ENCODE results near the gene DNAJB14. TPM values are rescaled to one million over a fixed set of nuclear protein-coding genes. Genes with fewer than 3 reads are reported as not detected.
A peak's percentile ranks its signal among the peaks of the same experiment; 100 is the strongest.

The DNAJB14 gene
- total and polyA plus RNA-seq, 2 of the 13 experiments (the other 11 are each of a cell fraction or from before 2014, with no cell fraction given) = 9.1 to 38.1 TPM

- Histone ChIP-seq H3K36me3 (replicated peaks in 1 of 2; ENCODE audit: control insufficient read depth in 1 of 2, insufficient read depth in 2 of 2, low read length in 2 of 2) (peaks cover 6 to 34% of the 10 kb centered on the region in 2 experiments), H3K9ac (ENCODE audit: insufficient read depth, low read depth, low read length) (no peak overlapping the region), H2AFZ (ENCODE audit: low read length) (no peak overlapping the region), H3K4me2 (ENCODE audit: low read depth, low read length) (no peak overlapping the region), H3K4me1 (ENCODE audit: insufficient read depth, low read length) (no peaks in the 10 kb centered on the region), H4K20me1 (ENCODE audit: insufficient read depth, low read length) (no peaks in the 10 kb centered on the region), H3K27me3 (ENCODE audit: control insufficient read depth in 1 of 2, insufficient read depth in 2 of 2, low read length in 2 of 2) (no peaks in the 10 kb centered on the region), H3K4me3 (replicated peaks in 1 of 3; ENCODE audit: insufficient read depth in 1 of 3, low read depth in 2 of 3, low read length in 3 of 3) (no peak overlapping the region), H3K27ac (ENCODE audit: extremely low read length, insufficient read depth, low read length) (no peak overlapping the region), H3K9me3 (ENCODE audit: low read length) (no peaks in the 10 kb centered on the region), H3K79me2 (ENCODE audit: insufficient read depth, low read length) (peaks cover 8% of the 10 kb centered on the region)
- CTCF ChIA-PET (ENCODE audit: low intra/inter-chr PET ratio, low total read pairs) = interaction anchor here (1.7 kb wide), 1 partner anchor 324 kb away, joined by 6 read pairs; no protein-coding TSS in a partner anchor
- POLR2A ChIA-PET = no interaction called here
- FAIRE-seq = peak; percentile 68
- WGBS (ENCODE audit: low lambda C conversion rate) = 92% methylated on average over 2 of the region's 2 CpGs
- no TSS peak for BruUV-seq (replicated peaks)
- intact Hi-C loops (cut with micrococcal nuclease; ENCODE audit: unreplicated experiment) = loop anchor here (1.0 to 5.0 kb wide), 3 partner anchors 77 to 808 kb away; no protein-coding TSS in a partner anchor
- 0 out of 2 replicates have a peak, but pooled peaks have one; percentile 15 for TF ChIP-seq TFAP4 (IDR thresholded peaks at IDR 0.05; ENCODE audit: borderline replicate concordance, low read depth)
- TF ChIP-seq ZNF792 (CRISPR knock-in tag; IDR thresholded peaks at IDR 0.05) = no peak
- TF ChIP-seq CTCF (CRISPR knock-in tag; IDR thresholded peaks at IDR 0.05) = peak; percentile 45
- TF ChIP-seq STAG1 (CRISPR knock-in tag; IDR thresholded peaks at IDR 0.05) = peak; percentile 60
- TF ChIP-seq SIX4 (CRISPR knock-in tag; IDR thresholded peaks at IDR 0.05) = no peak
- TF ChIP-seq SP140L (CRISPR knock-in tag; IDR thresholded peaks at IDR 0.05; ENCODE audit: borderline replicate concordance) = no peak
- DNase-seq (ENCODE audit: low spot score) = peak; percentile 21
- in situ Hi-C loops (cut with HindIII; ENCODE audit: extremely low pct_ligation_motif_present, low pct_unique_long_range_greater_than_20kb) = loop anchor here (10.0 kb wide), 1 partner anchor 320 kb away; the partner anchor contains the start of gene TRMT10A
- ATAC-seq = no peak
Observed at GRCh38 chr4:99885063-99885664, 61.3 kb downstream of the DNAJB14 start.

Data from HepG2 (cell line).